Dermis blood vessel endothelial cell (primary cell): ENCODE data around the gene HSPB9. TPM values are rescaled to one million over a fixed set of nuclear protein-coding genes. Genes with fewer than 3 reads are reported as not detected.
"Not testable (repeated sequence)": the region's sequence is repeated elsewhere in the genome, so short reads cannot be mapped to it uniquely, and the experiment has no call there.

Experiments
- DNase-seq: peaks from one replicate; pipeline ENCODE4 v3.0.0; 2010
- total RNA-seq: library from RNA; depleted of rRNA; stranded (reverse); fragments of >200 nt; gene quantifications from 2 replicates; pipeline ENCODE4 v1.2.3, GENCODE V29; 2014

The HSPB9 gene
- total RNA-seq, 1 donor from 2014 or later = 0.17 TPM

GRCh38 chr17:42120161-42120769 is 2.3 kb upstream of the HSPB9 start:
- DNase-seq = no peak

- peak; percentile 88 for DNase-seq
Observed at GRCh38 chr17:42120770-42121769, 1.5 kb upstream of the HSPB9 start, which contains the start of gene KAT2A. KAT2A (minus strand) TSS chr17:42121367; CDS start chr17:42121304, 63 bp downstream.

- DNase-seq = peak; percentile 18
Observed at GRCh38 chr17:42124256-42124655, 1.7 kb downstream of the HSPB9 start.

GRCh38 chr17:42125565-42125964 is 3.0 kb downstream of the HSPB9 start:
- no peak for DNase-seq

- DNase-seq = no peak
Observed at GRCh38 chr17:42126836-42127235, 4.2 kb downstream of the HSPB9 start.

- DNase-seq = no peak
Observed at GRCh38 chr17:42127414-42127813, 4.8 kb downstream of the HSPB9 start.

- no peak for DNase-seq
Observed at GRCh38 chr17:42129109-42129837, 6.7 kb downstream of the HSPB9 start.

GRCh38 chr17:42130310-42130936 is 7.8 kb downstream of the HSPB9 start:
- peak; percentile 24 for DNase-seq

GRCh38 chr17:42131232-42131631 is 8.6 kb downstream of the HSPB9 start:
- no peak for DNase-seq

GRCh38 chr17:42131981-42132432 is 9.4 kb downstream of the HSPB9 start:
- peak; percentile 85 for DNase-seq

GRCh38 chr17:42132941-42133340 is 10.3 kb downstream of the HSPB9 start:
- peak; percentile 61 for DNase-seq

- peak; percentile 32 for DNase-seq
Observed at GRCh38 chr17:42133461-42134041, 10.9 kb downstream of the HSPB9 start.

GRCh38 chr17:42135151-42135550 is 12.5 kb downstream of the HSPB9 start:
- DNase-seq = no peak

- peak; percentile 93 for DNase-seq
Observed at GRCh38 chr17:42135664-42136653, 13.4 kb downstream of the HSPB9 start.

- DNase-seq = no peak
Observed at GRCh38 chr17:42136654-42137051, 14.0 kb downstream of the HSPB9 start.

- DNase-seq = peak; percentile 20
Observed at GRCh38 chr17:42138749-42139492, 16.3 kb downstream of the HSPB9 start.

- DNase-seq = not testable (repeated sequence)
Observed at GRCh38 chr17:42140690-42141089, 18.1 kb downstream of the HSPB9 start.

- no peak for DNase-seq
Observed at GRCh38 chr17:42141382-42141781, 18.8 kb downstream of the HSPB9 start.

- DNase-seq = no peak
Observed at GRCh38 chr17:42142371-42142896, 19.8 kb downstream of the HSPB9 start.

GRCh38 chr17:42143138-42143537 is 20.5 kb downstream of the HSPB9 start:
- not testable (repeated sequence) for DNase-seq
